A549 (cell line): Measurements from ENCODE around the gene UBE2S.

ENCODE experiments used
- CEBPB ChIP-seq, 2 experiments: fragments of >200 bp in 1 of 2; sonication (Bioruptor Twin) in 1 of 2; formaldehyde crosslinking in 1 of 2; IDR thresholded peaks; 2 replicates each; pipeline ENCODE4 v1.6.1; 2012 to 2016
- HES2 ChIP-seq: fragments of >200 bp; sonication (Bioruptor Twin); formaldehyde crosslinking; IDR thresholded peaks from 2 replicates; pipeline ENCODE4 v1.6.1; 2016
- MAX ChIP-seq: IDR thresholded peaks from 2 replicates; pipeline ENCODE4 v1.6.1; 2012
- POLR2A ChIP-seq: IDR thresholded peaks from 2 replicates; pipeline ENCODE4 v1.6.1; 2012; ENCODE audit warnings: mild to moderate bottlenecking, low read length
- RFX5 ChIP-seq: fragments of 450-650 bp; IDR thresholded peaks from 2 replicates; pipeline ENCODE4 v1.7.1; 2014; ENCODE audit warnings: antibody characterized with exemption, mild to moderate bottlenecking, moderate library complexity
- TF ChIP-seq, protein P1 (sequence below): fragments of >200 bp; sonication (Bioruptor Twin); formaldehyde crosslinking; IDR thresholded peaks from 3 replicates; pipeline ENCODE4 v1.5.1; 2016
- TF ChIP-seq, protein P2 (sequence below): fragments of 450-650 bp; IDR thresholded peaks from 2 replicates; pipeline ENCODE4 v1.6.1; 2014; ENCODE audit warnings: antibody characterized with exemption

GRCh38 chr19:55382522-55383054, 25.0 kb downstream of the UBE2S start:
- TF ChIP-seq, protein P1, sequence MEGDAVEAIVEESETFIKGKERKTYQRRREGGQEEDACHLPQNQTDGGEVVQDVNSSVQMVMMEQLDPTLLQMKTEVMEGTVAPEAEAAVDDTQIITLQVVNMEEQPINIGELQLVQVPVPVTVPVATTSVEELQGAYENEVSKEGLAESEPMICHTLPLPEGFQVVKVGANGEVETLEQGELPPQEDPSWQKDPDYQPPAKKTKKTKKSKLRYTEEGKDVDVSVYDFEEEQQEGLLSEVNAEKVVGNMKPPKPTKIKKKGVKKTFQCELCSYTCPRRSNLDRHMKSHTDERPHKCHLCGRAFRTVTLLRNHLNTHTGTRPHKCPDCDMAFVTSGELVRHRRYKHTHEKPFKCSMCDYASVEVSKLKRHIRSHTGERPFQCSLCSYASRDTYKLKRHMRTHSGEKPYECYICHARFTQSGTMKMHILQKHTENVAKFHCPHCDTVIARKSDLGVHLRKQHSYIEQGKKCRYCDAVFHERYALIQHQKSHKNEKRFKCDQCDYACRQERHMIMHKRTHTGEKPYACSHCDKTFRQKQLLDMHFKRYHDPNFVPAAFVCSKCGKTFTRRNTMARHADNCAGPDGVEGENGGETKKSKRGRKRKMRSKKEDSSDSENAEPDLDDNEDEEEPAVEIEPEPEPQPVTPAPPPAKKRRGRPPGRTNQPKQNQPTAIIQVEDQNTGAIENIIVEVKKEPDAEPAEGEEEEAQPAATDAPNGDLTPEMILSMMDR, result no peak
- no peak for TF ChIP-seq MAX
- no peak for TF ChIP-seq RFX5
- TF ChIP-seq POLR2A, result no peak
- TF ChIP-seq HES2, result no peak
- TF ChIP-seq, protein P2, sequence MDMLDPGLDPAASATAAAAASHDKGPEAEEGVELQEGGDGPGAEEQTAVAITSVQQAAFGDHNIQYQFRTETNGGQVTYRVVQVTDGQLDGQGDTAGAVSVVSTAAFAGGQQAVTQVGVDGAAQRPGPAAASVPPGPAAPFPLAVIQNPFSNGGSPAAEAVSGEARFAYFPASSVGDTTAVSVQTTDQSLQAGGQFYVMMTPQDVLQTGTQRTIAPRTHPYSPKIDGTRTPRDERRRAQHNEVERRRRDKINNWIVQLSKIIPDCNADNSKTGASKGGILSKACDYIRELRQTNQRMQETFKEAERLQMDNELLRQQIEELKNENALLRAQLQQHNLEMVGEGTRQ, result no peak
- no peak for TF ChIP-seq CEBPB (IDR thresholded peaks at IDR 0.05)
